Measurements from ENCODE around the gene COX8C. TPM values are rescaled to one million over a fixed set of nuclear protein-coding genes. Genes with fewer than 3 reads are reported as not detected.

Gene COX8C
- polyA plus RNA-seq, 1 donor from 2014 or later: not detected

DNA sequence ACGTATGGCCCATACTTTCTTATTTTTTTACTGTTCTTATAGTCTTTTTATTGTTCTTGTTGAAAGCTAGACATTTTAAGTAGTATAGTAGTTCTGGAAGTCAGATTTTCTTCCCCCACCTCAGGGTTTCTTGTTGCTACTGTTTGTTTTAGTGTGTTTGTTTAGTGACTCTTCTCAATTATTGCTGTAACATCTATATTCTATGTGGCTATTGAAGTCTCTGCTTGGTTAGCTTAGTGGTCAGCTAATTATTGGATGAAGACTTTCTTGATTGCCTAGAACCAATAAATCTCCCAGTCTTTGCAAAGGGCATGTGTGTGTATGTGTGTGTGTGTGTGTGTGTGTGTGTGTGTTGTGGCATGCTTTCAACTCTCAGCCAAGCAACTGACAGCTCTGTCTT lies 49.5 kb downstream of the COX8C start:
- Histone ChIP-seq H3K4me2 (ENCODE audit: low read length) (no peak overlapping the region), H3K9me3 (ENCODE audit: low read length) (no peaks in the 10 kb centered on the region), H2AFZ (ENCODE audit: low read depth, low read length) (no peak overlapping the region), H3K9ac (ENCODE audit: low read length) (no peak overlapping the region), H3K4me3 (ENCODE audit: low read length) (no peak overlapping the region), H4K20me1 (ENCODE audit: insufficient read depth) (no peaks in the 10 kb centered on the region), H3K9me2 (ENCODE audit: insufficient read depth, low read length) (no peaks in the 10 kb centered on the region), H3K79me2 (replicated peaks; ENCODE audit: insufficient read depth, low read length) (no peaks in the 10 kb centered on the region), H3K27ac (ENCODE audit: low read length) (no peak overlapping the region), H3F3A (ENCODE audit: insufficient read depth, low read length, poor library complexity, severe bottlenecking) (no peaks in the 10 kb centered on the region), H3K27me3 (ENCODE audit: insufficient read depth, low read depth, low read length) (no peaks in the 10 kb centered on the region), H3K36me3 (ENCODE audit: insufficient read depth, low read length) (no peaks in the 10 kb centered on the region)
- TF ChIP-seq, protein P1, sequence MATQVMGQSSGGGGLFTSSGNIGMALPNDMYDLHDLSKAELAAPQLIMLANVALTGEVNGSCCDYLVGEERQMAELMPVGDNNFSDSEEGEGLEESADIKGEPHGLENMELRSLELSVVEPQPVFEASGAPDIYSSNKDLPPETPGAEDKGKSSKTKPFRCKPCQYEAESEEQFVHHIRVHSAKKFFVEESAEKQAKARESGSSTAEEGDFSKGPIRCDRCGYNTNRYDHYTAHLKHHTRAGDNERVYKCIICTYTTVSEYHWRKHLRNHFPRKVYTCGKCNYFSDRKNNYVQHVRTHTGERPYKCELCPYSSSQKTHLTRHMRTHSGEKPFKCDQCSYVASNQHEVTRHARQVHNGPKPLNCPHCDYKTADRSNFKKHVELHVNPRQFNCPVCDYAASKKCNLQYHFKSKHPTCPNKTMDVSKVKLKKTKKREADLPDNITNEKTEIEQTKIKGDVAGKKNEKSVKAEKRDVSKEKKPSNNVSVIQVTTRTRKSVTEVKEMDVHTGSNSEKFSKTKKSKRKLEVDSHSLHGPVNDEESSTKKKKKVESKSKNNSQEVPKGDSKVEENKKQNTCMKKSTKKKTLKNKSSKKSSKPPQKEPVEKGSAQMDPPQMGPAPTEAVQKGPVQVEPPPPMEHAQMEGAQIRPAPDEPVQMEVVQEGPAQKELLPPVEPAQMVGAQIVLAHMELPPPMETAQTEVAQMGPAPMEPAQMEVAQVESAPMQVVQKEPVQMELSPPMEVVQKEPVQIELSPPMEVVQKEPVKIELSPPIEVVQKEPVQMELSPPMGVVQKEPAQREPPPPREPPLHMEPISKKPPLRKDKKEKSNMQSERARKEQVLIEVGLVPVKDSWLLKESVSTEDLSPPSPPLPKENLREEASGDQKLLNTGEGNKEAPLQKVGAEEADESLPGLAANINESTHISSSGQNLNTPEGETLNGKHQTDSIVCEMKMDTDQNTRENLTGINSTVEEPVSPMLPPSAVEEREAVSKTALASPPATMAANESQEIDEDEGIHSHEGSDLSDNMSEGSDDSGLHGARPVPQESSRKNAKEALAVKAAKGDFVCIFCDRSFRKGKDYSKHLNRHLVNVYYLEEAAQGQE (IDR thresholded peaks at IDR 0.05; ENCODE audit: borderline replicate concordance): no peak
- TF ChIP-seq MXI1 (conservative IDR thresholded peaks at IDR 0.05; ENCODE audit: poor library complexity, severe bottlenecking) (no peak), EP300 (conservative IDR thresholded peaks at IDR 0.05; ENCODE audit: poor library complexity, severe bottlenecking) (no peak), RAD21 (conservative IDR thresholded peaks at IDR 0.05) (no peak), POLR2AphosphoS5 (IDR thresholded peaks at IDR 0.05) (no peak), TAF1 (IDR thresholded peaks at IDR 0.05; ENCODE audit: low read depth) (no peak), SMC3 (conservative IDR thresholded peaks at IDR 0.05; ENCODE audit: poor library complexity) (no peak)
- TF ChIP-seq, protein P2, sequence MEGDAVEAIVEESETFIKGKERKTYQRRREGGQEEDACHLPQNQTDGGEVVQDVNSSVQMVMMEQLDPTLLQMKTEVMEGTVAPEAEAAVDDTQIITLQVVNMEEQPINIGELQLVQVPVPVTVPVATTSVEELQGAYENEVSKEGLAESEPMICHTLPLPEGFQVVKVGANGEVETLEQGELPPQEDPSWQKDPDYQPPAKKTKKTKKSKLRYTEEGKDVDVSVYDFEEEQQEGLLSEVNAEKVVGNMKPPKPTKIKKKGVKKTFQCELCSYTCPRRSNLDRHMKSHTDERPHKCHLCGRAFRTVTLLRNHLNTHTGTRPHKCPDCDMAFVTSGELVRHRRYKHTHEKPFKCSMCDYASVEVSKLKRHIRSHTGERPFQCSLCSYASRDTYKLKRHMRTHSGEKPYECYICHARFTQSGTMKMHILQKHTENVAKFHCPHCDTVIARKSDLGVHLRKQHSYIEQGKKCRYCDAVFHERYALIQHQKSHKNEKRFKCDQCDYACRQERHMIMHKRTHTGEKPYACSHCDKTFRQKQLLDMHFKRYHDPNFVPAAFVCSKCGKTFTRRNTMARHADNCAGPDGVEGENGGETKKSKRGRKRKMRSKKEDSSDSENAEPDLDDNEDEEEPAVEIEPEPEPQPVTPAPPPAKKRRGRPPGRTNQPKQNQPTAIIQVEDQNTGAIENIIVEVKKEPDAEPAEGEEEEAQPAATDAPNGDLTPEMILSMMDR (IDR thresholded peaks at IDR 0.05; ENCODE audit: poor library complexity, severe bottlenecking): no peak

Small RNA genes lying within 50 kb of the gene (small RNA-seq; reads per million reads assigned to genes)
- 0 to 1.2 (median 0) reads per million in 3 experiments for gene RF00019

Other genes with a start within 250 kb of the COX8C start
- 65.0 and 70.9 TPM in 2 replicates for gene ITPK1, start 231.3 kb upstream of the COX8C start, polyA plus RNA-seq
- gene MOAP1, start 162.3 kb upstream of the COX8C start, polyA plus RNA-seq: 224 and 225 TPM in 2 replicates
- 24.0 and 27.7 TPM in 2 replicates for gene LYSET, start 161.9 kb upstream of the COX8C start, polyA plus RNA-seq
- gene GON7, start 140.1 kb upstream of the COX8C start, polyA plus RNA-seq: 28.2 and 30.8 TPM in 2 replicates
- gene UBR7, start 139.9 kb upstream of the COX8C start, polyA plus RNA-seq: 34.8 and 36.9 TPM in 2 replicates
- gene BTBD7, start 14.1 kb upstream of the COX8C start, polyA plus RNA-seq: 11.4 and 11.5 TPM in 2 replicates
- 22.6 and 26.0 TPM in 2 replicates for gene UNC79, start 83.8 kb downstream of the COX8C start, polyA plus RNA-seq